ENCODE results near the gene LAIR1. TPM values are rescaled to one million over a fixed set of nuclear protein-coding genes. Genes with fewer than 3 reads are reported as not detected.

The LAIR1 gene
- total RNA-seq, 1 donor from 2014 or later = not detected

GRCh38 chr19:54399189-54399588 is 34.5 kb upstream of the LAIR1 start:
- no peak overlapping the region for H3K4me3 Mint-ChIP-seq
- no peak overlapping the region for H3K9ac ChIP-seq
- H2AFZ ChIP-seq (replicated peaks) = no peak overlapping the region
- no peaks in the 10 kb centered on the region for H3K79me2 ChIP-seq (ENCODE audit: low read depth)
- no peak overlapping the region for H3K27ac Mint-ChIP-seq
- no peaks in the 10 kb centered on the region for H3K36me3 Mint-ChIP-seq
- H3K4me1 Mint-ChIP-seq = peaks cover 4% of the 10 kb centered on the region
- H3K4me2 ChIP-seq = no peak overlapping the region
- H3K27me3 Mint-ChIP-seq (ENCODE audit: insufficient read depth, low read depth) = no peaks in the 10 kb centered on the region
- H3K9me3 Mint-ChIP-seq = no peaks in the 10 kb centered on the region
- H3K36me3 ChIP-seq = no peaks in the 10 kb centered on the region
- H3K9me3 ChIP-seq (ENCODE audit: low read depth) = no peaks in the 10 kb centered on the region
- H3K27me3 ChIP-seq = no peaks in the 10 kb centered on the region
- no peak overlapping the region for H3K27ac ChIP-seq
- DNase-seq (ENCODE audit: low spot score) = no peak
- no peaks in the 10 kb centered on the region for H3K4me1 ChIP-seq
- no peaks in the 10 kb centered on the region for H4K20me1 ChIP-seq (ENCODE audit: low read depth)
- H3F3A ChIP-seq (ENCODE audit: low read depth) = no peaks in the 10 kb centered on the region
- H3K4me3 ChIP-seq = no peak overlapping the region
- no peak for TF ChIP-seq EZH2 (IDR thresholded peaks at IDR 0.05)
- no peak for TF ChIP-seq CTCF (IDR thresholded peaks at IDR 0.05)
- no peak for TF ChIP-seq EZH2phosphoT487 (IDR thresholded peaks at IDR 0.05)

GRCh38 chr19:54395685-54396084 is 31.0 kb upstream of the LAIR1 start:
- H3F3A ChIP-seq (ENCODE audit: low read depth) = peaks cover 6% of the 10 kb centered on the region
- TF ChIP-seq EZH2phosphoT487 (IDR thresholded peaks at IDR 0.05) = no peak
- TF ChIP-seq CTCF (IDR thresholded peaks at IDR 0.05) = no peak
- no peak for TF ChIP-seq EZH2 (IDR thresholded peaks at IDR 0.05)
- H3K36me3 ChIP-seq = no peaks in the 10 kb centered on the region
- no peak overlapping the region for H3K9ac ChIP-seq
- no peaks in the 10 kb centered on the region for H3K36me3 Mint-ChIP-seq
- no peak overlapping the region for H3K4me2 ChIP-seq
- no peaks in the 10 kb centered on the region for H3K27me3 Mint-ChIP-seq (ENCODE audit: insufficient read depth, low read depth)
- H3K9me3 Mint-ChIP-seq = no peaks in the 10 kb centered on the region
- H3K79me2 ChIP-seq (ENCODE audit: low read depth) = no peaks in the 10 kb centered on the region
- no peak overlapping the region for H2AFZ ChIP-seq (replicated peaks)
- DNase-seq (ENCODE audit: low spot score) = no peak
- no peak overlapping the region for H3K4me3 Mint-ChIP-seq
- peaks cover 12% of the 10 kb centered on the region for H3K4me1 Mint-ChIP-seq
- H3K4me1 ChIP-seq = peaks cover 6% of the 10 kb centered on the region
- no peaks in the 10 kb centered on the region for H4K20me1 ChIP-seq (ENCODE audit: low read depth)
- no peaks in the 10 kb centered on the region for H3K27me3 ChIP-seq
- H3K27ac Mint-ChIP-seq = no peak overlapping the region
- no peak overlapping the region for H3K27ac ChIP-seq
- no peak overlapping the region for H3K4me3 ChIP-seq
- no peaks in the 10 kb centered on the region for H3K9me3 ChIP-seq (ENCODE audit: low read depth)

- peaks cover 21% of the 10 kb centered on the region for H3K27me3 ChIP-seq
- no peaks in the 10 kb centered on the region for H3K9me3 Mint-ChIP-seq
Observed at GRCh38 chr19:54393381-54393780, 28.6 kb upstream of the LAIR1 start.

More at GRCh38 chr19:54393381-54393780, 28.6 kb upstream of the LAIR1 start:
- Mint-ChIP-seq H3K4me3 (no peak overlapping the region), H3K27ac (no peak overlapping the region), H3K27me3 (ENCODE audit: insufficient read depth, low read depth) (peaks cover 9% of the 10 kb centered on the region), H3K36me3 (no peaks in the 10 kb centered on the region), H3K4me1 (peaks cover 15% of the 10 kb centered on the region)
- Histone ChIP-seq H3K9ac (no peak overlapping the region), H3K36me3 (no peaks in the 10 kb centered on the region), H4K20me1 (ENCODE audit: low read depth) (no peaks in the 10 kb centered on the region), H3K9me3 (ENCODE audit: low read depth) (no peaks in the 10 kb centered on the region), H3K79me2 (ENCODE audit: low read depth) (no peaks in the 10 kb centered on the region), H3K27ac (no peak overlapping the region), H2AFZ (replicated peaks) (no peak overlapping the region), H3F3A (ENCODE audit: low read depth) (peaks cover 6% of the 10 kb centered on the region), H3K4me3 (no peak overlapping the region), H3K4me2 (no peak overlapping the region), H3K4me1 (peaks cover 6% of the 10 kb centered on the region)
- no peak for TF ChIP-seq EZH2phosphoT487 (IDR thresholded peaks at IDR 0.05)
- TF ChIP-seq CTCF (IDR thresholded peaks at IDR 0.05) = no peak
- DNase-seq (ENCODE audit: low spot score) = no peak

Measured in neural progenitor cell (in vitro differentiated cells).